ENCODE results near the gene ARID5A. TPM values are rescaled to one million over a fixed set of nuclear protein-coding genes. Genes with fewer than 3 reads are reported as not detected.

The ARID5A gene
- total and polyA plus RNA-seq, 2 of the 13 experiments (the other 11 are each of a cell fraction or from before 2014, with no cell fraction given) = 6.0 to 9.5 TPM

GRCh38 chr2:96509114-96509846, 27.3 kb upstream of the ARID5A start (continued):
- TF ChIP-seq, protein P1, sequence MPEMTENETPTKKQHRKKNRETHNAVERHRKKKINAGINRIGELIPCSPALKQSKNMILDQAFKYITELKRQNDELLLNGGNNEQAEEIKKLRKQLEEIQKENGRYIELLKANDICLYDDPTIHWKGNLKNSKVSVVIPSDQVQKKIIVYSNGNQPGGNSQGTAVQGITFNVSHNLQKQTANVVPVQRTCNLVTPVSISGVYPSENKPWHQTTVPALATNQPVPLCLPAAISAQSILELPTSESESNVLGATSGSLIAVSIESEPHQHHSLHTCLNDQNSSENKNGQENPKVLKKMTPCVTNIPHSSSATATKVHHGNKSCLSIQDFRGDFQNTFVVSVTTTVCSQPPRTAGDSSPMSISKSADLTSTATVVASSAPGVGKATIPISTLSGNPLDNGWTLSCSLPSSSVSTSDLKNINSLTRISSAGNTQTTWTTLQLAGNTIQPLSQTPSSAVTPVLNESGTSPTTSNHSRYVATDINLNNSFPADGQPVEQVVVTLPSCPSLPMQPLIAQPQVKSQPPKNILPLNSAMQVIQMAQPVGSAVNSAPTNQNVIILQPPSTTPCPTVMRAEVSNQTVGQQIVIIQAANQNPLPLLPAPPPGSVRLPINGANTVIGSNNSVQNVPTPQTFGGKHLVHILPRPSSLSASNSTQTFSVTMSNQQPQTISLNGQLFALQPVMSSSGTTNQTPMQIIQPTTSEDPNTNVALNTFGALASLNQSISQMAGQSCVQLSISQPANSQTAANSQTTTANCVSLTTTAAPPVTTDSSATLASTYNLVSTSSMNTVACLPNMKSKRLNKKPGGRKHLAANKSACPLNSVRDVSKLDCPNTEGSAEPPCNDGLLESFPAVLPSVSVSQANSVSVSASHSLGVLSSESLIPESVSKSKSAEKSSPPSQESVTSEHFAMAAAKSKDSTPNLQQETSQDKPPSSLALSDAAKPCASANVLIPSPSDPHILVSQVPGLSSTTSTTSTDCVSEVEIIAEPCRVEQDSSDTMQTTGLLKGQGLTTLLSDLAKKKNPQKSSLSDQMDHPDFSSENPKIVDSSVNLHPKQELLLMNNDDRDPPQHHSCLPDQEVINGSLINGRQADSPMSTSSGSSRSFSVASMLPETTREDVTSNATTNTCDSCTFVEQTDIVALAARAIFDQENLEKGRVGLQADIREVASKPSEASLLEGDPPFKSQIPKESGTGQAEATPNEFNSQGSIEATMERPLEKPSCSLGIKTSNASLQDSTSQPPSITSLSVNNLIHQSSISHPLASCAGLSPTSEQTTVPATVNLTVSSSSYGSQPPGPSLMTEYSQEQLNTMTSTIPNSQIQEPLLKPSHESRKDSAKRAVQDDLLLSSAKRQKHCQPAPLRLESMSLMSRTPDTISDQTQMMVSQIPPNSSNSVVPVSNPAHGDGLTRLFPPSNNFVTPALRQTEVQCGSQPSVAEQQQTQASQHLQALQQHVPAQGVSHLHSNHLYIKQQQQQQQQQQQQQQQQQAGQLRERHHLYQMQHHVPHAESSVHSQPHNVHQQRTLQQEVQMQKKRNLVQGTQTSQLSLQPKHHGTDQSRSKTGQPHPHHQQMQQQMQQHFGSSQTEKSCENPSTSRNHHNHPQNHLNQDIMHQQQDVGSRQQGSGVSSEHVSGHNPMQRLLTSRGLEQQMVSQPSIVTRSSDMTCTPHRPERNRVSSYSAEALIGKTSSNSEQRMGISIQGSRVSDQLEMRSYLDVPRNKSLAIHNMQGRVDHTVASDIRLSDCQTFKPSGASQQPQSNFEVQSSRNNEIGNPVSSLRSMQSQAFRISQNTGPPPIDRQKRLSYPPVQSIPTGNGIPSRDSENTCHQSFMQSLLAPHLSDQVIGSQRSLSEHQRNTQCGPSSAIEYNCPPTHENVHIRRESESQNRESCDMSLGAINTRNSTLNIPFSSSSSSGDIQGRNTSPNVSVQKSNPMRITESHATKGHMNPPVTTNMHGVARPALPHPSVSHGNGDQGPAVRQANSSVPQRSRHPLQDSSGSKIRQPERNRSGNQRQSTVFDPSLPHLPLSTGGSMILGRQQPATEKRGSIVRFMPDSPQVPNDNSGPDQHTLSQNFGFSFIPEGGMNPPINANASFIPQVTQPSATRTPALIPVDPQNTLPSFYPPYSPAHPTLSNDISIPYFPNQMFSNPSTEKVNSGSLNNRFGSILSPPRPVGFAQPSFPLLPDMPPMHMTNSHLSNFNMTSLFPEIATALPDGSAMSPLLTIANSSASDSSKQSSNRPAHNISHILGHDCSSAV (CRISPR knock-in tag; IDR thresholded peaks at IDR 0.05; ENCODE audit: borderline replicate concordance) = no peak
- TF ChIP-seq ZNF34 (CRISPR knock-in tag; IDR thresholded peaks at IDR 0.05; ENCODE audit: borderline replicate concordance) (0 out of 2 replicates have a peak, but pooled peaks have one; percentile 63), SRF (IDR thresholded peaks at IDR 0.05; ENCODE audit: low read depth, low read length) (no peak), PHB2 (IDR thresholded peaks at IDR 0.05; ENCODE audit: partially characterized antibody) (no peak), ZNF326 (CRISPR knock-in tag; IDR thresholded peaks at IDR 0.05; ENCODE audit: borderline replicate concordance) (no peak), ZNF740 (CRISPR knock-in tag; IDR thresholded peaks at IDR 0.05) (no peak), ZMAT5 (CRISPR knock-in tag; IDR thresholded peaks at IDR 0.05; ENCODE audit: borderline replicate concordance, low read depth) (no peak), HOXA5 (CRISPR knock-in tag; IDR thresholded peaks at IDR 0.05) (peak; percentile 88), ZNF724P (CRISPR knock-in tag; IDR thresholded peaks at IDR 0.05; ENCODE audit: borderline replicate concordance) (0 out of 2 replicates have a peak, but pooled peaks have one; percentile 67), ZZZ3 (CRISPR knock-in tag; IDR thresholded peaks at IDR 0.05; ENCODE audit: borderline replicate concordance) (0 out of 2 replicates have a peak, but pooled peaks have one; percentile 49), POLR2G (IDR thresholded peaks at IDR 0.05; ENCODE audit: low read depth, low read length) (no peak), ZNF430 (CRISPR knock-in tag; IDR thresholded peaks at IDR 0.05) (no peak)
- TF ChIP-seq, protein P2, sequence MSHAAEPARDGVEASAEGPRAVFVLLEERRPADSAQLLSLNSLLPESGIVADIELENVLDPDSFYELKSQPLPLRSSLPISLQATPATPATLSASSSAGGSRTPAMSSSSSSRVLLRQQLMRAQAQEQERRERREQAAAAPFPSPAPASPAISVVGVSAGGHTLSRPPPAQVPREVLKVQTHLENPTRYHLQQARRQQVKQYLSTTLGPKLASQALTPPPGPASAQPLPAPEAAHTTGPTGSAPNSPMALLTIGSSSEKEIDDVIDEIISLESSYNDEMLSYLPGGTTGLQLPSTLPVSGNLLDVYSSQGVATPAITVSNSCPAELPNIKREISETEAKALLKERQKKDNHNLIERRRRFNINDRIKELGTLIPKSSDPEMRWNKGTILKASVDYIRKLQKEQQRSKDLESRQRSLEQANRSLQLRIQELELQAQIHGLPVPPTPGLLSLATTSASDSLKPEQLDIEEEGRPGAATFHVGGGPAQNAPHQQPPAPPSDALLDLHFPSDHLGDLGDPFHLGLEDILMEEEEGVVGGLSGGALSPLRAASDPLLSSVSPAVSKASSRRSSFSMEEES (CRISPR knock-in tag; IDR thresholded peaks at IDR 0.05) = no peak
- TF ChIP-seq, protein P3, sequence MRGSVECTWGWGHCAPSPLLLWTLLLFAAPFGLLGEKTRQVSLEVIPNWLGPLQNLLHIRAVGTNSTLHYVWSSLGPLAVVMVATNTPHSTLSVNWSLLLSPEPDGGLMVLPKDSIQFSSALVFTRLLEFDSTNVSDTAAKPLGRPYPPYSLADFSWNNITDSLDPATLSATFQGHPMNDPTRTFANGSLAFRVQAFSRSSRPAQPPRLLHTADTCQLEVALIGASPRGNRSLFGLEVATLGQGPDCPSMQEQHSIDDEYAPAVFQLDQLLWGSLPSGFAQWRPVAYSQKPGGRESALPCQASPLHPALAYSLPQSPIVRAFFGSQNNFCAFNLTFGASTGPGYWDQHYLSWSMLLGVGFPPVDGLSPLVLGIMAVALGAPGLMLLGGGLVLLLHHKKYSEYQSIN (CRISPR knock-in tag; IDR thresholded peaks at IDR 0.05; ENCODE audit: borderline replicate concordance) = no peak
